CD4-positive, alpha-beta T cell treated with Interleukin-21 for 1 hour (primary cell): ENCODE data around the gene SF3A2.

Experiments used
- DNase-seq: peaks from one replicate; pipeline ENCODE4 v3.0.0-alpha.2; 2020

Gene SF3A2

GRCh38 chr19:2208975-2209374, 27.6 kb upstream of the SF3A2 start:
- DNase-seq, result no peak

GRCh38 chr19:2209408-2209807, 27.2 kb upstream of the SF3A2 start:
- DNase-seq, result no peak

- no peak for DNase-seq
Observed at GRCh38 chr19:2210206-2210605, 26.4 kb upstream of the SF3A2 start.

GRCh38 chr19:2210987-2211740, 25.5 kb upstream of the SF3A2 start:
- no peak for DNase-seq

GRCh38 chr19:2212861-2213711, 23.5 kb upstream of the SF3A2 start:
- DNase-seq, result no peak

- DNase-seq, result no peak
Observed at GRCh38 chr19:2213799-2214198, 22.8 kb upstream of the SF3A2 start.

GRCh38 chr19:2214251-2214650, 22.4 kb upstream of the SF3A2 start:
- no peak for DNase-seq

GRCh38 chr19:2215281-2215751, 21.3 kb upstream of the SF3A2 start:
- DNase-seq, result peak; percentile 48

GRCh38 chr19:2216361-2217225, 20.0 kb upstream of the SF3A2 start:
- DNase-seq, result no peak

- no peak for DNase-seq
Observed at GRCh38 chr19:2217591-2217990, 19.0 kb upstream of the SF3A2 start.

GRCh38 chr19:2219726-2220125, 16.9 kb upstream of the SF3A2 start:
- DNase-seq, result no peak

- DNase-seq, result no peak
Observed at GRCh38 chr19:2221250-2221831, 15.3 kb upstream of the SF3A2 start.

GRCh38 chr19:2221918-2222317, 14.7 kb upstream of the SF3A2 start:
- DNase-seq, result no peak

- no peak for DNase-seq
Observed at GRCh38 chr19:2223391-2223790, 13.2 kb upstream of the SF3A2 start.

GRCh38 chr19:2223959-2224358, 12.7 kb upstream of the SF3A2 start:
- DNase-seq, result peak; percentile 31

- DNase-seq, result no peak
Observed at GRCh38 chr19:2224754-2225349, 11.8 kb upstream of the SF3A2 start.

- DNase-seq, result no peak
Observed at GRCh38 chr19:2225415-2226050, 11.1 kb upstream of the SF3A2 start.

- DNase-seq, result no peak
Observed at GRCh38 chr19:2226051-2226839, 10.4 kb upstream of the SF3A2 start.

GRCh38 chr19:2226840-2227360, 9.7 kb upstream of the SF3A2 start:
- DNase-seq, result no peak

GRCh38 chr19:2227415-2228156, 9.0 kb upstream of the SF3A2 start:
- DNase-seq, result no peak
